ENCODE data around the gene ZC3H18. TPM values are rescaled to one million over a fixed set of nuclear protein-coding genes. Genes with fewer than 3 reads are reported as not detected.

Gene ZC3H18
- 9.6 and 19.0 TPM in 2 replicates for total RNA-seq

DNA sequence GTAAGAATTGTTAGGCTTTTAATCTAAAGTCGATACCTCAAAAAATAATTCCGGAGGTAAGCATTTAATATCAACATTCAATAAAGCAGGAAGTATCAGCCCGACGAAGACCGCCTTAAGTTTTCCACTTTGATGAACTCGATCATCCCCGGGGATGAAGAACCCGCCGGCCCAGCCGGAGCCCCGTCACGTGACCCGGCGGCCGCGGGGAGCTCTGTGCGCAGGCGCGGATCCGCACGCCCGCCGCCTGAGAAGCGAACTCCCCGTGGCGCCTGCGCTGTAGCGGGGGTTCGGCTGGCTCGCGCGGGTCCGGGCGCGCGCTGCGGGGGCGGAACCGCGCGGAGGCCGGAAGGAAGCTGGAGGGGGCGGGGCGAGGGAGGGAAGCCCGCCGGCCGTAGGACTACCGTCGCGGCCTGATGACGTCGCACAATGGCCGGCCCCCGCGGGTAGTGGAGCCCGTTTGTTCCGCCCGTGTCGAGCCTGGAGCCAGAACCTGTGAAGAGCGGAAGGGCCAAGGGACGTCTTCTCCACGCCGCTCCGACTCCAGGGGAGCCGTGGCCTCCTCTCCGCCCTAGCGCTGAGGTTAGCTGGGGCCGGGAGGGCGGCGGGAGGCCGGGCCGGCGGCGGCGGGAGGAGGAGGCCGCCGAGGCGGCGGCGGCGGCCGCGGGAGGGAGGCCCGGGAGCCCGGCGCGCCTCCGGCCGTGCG lies at the start of gene ZC3H18:
ZC3H18 (plus strand) TSS at position 419 of the 706 bp plus-strand sequence. CDS start 6,721 bp downstream, outside the sequence.

DNA sequence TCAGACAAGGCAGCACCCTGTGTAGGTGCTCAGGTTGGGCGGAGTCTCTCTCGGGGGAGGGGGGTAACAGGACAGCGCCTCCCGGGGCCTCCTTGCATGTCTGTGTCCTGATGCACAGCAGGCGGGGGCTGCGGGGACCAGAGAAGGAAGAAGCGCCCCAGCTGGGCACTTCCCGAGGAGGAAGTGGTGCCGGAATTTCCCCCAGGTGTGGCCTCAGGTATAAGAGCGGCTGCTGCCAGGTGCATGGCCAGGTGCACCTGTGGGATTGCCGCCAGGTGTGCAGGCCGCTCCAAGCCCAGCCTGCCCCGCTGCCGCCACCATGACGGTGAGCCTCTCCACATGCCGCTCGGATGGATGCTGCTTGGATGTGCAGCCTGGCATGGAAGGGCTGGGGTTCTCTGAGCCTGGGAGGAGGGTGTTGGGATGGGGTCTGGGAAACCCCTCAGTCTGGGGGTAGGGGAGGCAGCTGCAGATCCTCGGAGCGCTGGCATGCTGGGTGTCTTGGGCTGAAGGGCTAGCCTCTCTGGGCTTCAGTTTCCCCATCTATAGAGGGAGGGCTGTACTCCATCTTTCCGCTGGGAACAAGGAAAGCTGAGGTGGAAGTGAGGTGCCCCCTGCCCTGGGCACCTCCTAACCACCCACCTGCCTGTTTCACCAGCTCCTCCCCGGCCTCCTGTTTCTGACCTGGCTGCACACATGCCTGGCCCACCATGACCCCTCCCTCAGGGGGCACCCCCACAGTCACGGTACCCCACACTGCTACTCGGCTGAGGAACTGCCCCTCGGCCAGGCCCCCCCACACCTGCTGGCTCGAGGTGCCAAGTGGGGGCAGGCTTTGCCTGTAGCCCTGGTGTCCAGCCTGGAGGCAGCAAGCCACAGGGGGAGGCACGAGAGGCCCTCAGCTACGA lies 68.4 kb downstream of the ZC3H18 start, which contains the start of gene IL17C:
IL17C (plus strand) TSS at position 250 of the 908 bp plus-strand sequence; CDS start at position 320, 70 bp downstream.

DNA sequence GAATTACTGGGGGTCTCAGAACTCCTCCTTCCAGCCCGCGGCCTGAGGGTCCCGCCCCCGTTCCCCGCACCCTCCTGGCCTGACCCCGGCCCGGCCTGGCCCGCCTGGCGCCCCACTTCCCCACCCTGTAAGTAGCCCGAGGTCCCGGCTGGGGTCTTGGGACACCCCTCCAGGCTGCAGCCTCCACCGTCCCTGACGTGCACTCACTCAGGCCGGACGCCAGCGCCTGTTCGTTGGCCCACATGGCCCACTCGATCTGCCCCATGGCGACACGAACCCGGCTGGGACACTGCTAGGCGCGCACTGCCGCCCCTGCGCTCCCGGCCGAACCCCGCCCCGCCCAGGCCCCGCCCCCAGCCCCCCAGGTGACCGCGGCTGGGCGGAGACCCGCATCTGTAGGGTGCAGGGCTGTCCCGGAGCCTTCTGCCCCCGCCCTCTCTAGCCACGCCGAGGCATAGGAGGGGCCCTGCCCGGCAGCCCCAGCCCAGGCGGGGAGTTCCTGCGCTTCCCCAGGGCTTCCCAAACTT lies 80.6 kb downstream of the ZC3H18 start, which contains the start of gene CYBA:
CYBA (minus strand) TSS at position 305 of the 527 bp plus-strand sequence; CDS start at position 265, 40 bp downstream.

DNA sequence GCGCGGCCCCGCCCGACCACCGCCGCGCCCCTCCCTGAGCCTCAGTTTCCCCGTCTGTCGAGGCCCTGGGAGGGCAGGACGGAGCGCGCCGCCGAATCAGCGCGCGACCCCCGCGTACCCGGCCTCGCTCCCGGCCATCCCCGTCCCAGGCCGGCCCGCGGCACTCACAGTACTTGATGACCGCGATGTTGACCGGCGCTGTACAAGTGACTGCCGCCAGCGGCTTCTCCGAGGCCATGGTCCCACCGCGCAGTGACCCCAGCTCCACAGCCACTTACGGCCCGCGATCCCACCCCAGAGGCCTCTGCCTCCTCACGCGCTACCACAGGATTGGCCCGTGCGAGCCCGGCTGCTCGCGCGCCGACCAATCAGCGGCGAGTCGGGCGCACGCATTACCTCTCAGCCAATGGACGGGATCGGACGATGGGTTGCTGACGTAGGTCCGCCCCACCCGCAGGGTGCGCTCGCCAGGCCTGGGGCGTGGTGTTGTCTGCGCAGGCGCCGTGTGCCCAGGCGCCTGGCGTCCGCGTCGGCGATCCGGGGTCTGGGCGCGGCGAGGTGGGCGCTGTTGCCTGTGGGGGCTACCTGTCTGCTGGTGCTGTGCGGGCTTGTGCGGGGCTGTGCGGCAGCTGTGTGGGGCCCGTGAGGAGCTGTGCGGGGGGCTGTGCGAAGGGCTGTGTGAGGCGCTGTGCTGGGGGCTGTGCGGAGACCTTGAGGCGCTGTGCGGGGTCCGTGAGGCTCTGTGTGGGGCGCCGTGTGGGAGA lies 92.8 kb downstream of the ZC3H18 start, which contains the start of gene MVD:
MVD (minus strand) TSS at position 249 of the 764 bp plus-strand sequence; CDS start at position 238, 11 bp downstream.

Other genes starting within 250 kb of the ZC3H18 start
- gene ZNF469, start 187.4 kb upstream of the ZC3H18 start, total RNA-seq = 0.32 and 0.82 TPM in 2 replicates
- gene ZFPM1, start 117.1 kb upstream of the ZC3H18 start, total RNA-seq = 0.81 and 2.8 TPM in 2 replicates
- not detected in 2 replicates for gene IL17C, start 68.2 kb downstream of the ZC3H18 start, total RNA-seq
- 123 and 249 TPM in 2 replicates for gene CYBA, start 80.7 kb downstream of the ZC3H18 start, total RNA-seq
- 44.0 and 54.7 TPM in 2 replicates for gene MVD, start 92.7 kb downstream of the ZC3H18 start, total RNA-seq
- gene SNAI3, start 116.1 kb downstream of the ZC3H18 start, total RNA-seq = 0.16 TPM in 1 of 2 replicates, not detected in the other
- 10.5 and 11.9 TPM in 2 replicates for gene RNF166, start 136.0 kb downstream of the ZC3H18 start, total RNA-seq
- gene CTU2, start 136.1 kb downstream of the ZC3H18 start, total RNA-seq = 11.3 and 11.9 TPM in 2 replicates
- 280 and 993 TPM in 2 replicates for gene PIEZO1, start 214.8 kb downstream of the ZC3H18 start, total RNA-seq
- gene CDT1, start 233.4 kb downstream of the ZC3H18 start, total RNA-seq = 8.5 and 10.4 TPM in 2 replicates
- 89.9 and 96.5 TPM in 2 replicates for gene APRT, start 241.5 kb downstream of the ZC3H18 start, total RNA-seq